ENCODE results near the gene CD200R1L.

CD200R1L gene

GRCh38 chr3:112818289-112818688 is 28.4 kb downstream of the CD200R1L start:
- no peak for DNase-seq (ENCODE audit: low read depth in 3 of 3)

- no peak for DNase-seq (ENCODE audit: low read depth in 3 of 3)
Observed at GRCh38 chr3:112817797-112818196, 28.9 kb downstream of the CD200R1L start.

GRCh38 chr3:112817271-112817670 is 29.4 kb downstream of the CD200R1L start:
- no peak for DNase-seq (ENCODE audit: low read depth in 3 of 3)

- no peak for DNase-seq (ENCODE audit: low read depth in 3 of 3)
Observed at GRCh38 chr3:112815981-112816380, 30.7 kb downstream of the CD200R1L start.

- DNase-seq (ENCODE audit: low read depth in 3 of 3) = no peak
Observed at GRCh38 chr3:112814266-112814665, 32.4 kb downstream of the CD200R1L start.

- DNase-seq (ENCODE audit: low read depth in 3 of 3) = no peak
Observed at GRCh38 chr3:112813723-112814171, 32.9 kb downstream of the CD200R1L start.

- DNase-seq (ENCODE audit: low read depth in 3 of 3) = no peak
Observed at GRCh38 chr3:112813016-112813415, 33.6 kb downstream of the CD200R1L start.

- DNase-seq (ENCODE audit: low read depth in 3 of 3) = no peak
Observed at GRCh38 chr3:112811917-112812660, 34.6 kb downstream of the CD200R1L start.

GRCh38 chr3:112811131-112811884 is 35.4 kb downstream of the CD200R1L start:
- no peak for DNase-seq (ENCODE audit: low read depth in 3 of 3)

GRCh38 chr3:112810561-112810960 is 36.1 kb downstream of the CD200R1L start:
- DNase-seq (ENCODE audit: low read depth in 3 of 3) = no peak

GRCh38 chr3:112808136-112808535 is 38.5 kb downstream of the CD200R1L start:
- DNase-seq (ENCODE audit: low read depth in 3 of 3) = no peak

- no peak for DNase-seq (ENCODE audit: low read depth in 3 of 3)
Observed at GRCh38 chr3:112807685-112808084, 39.0 kb downstream of the CD200R1L start.

- DNase-seq (ENCODE audit: low read depth in 3 of 3) = no peak
Observed at GRCh38 chr3:112806903-112807302, 39.8 kb downstream of the CD200R1L start.

GRCh38 chr3:112805126-112805525 is 41.5 kb downstream of the CD200R1L start:
- DNase-seq (ENCODE audit: low read depth in 3 of 3) = no peak

GRCh38 chr3:112804021-112804420 is 42.6 kb downstream of the CD200R1L start:
- DNase-seq (ENCODE audit: low read depth in 3 of 3) = no peak

- no peak for DNase-seq (ENCODE audit: low read depth in 3 of 3)
Observed at GRCh38 chr3:112803467-112803866, 43.2 kb downstream of the CD200R1L start.

GRCh38 chr3:112802338-112802737 is 44.3 kb downstream of the CD200R1L start:
- no peak for DNase-seq (ENCODE audit: low read depth in 3 of 3)

- no peak for DNase-seq (ENCODE audit: low read depth in 3 of 3)
Observed at GRCh38 chr3:112799946-112800345, 46.7 kb downstream of the CD200R1L start.

- no peak for DNase-seq (ENCODE audit: low read depth in 3 of 3)
Observed at GRCh38 chr3:112794622-112795172, 52.0 kb downstream of the CD200R1L start.

- no peak for DNase-seq (ENCODE audit: low read depth in 3 of 3)
Observed at GRCh38 chr3:112793326-112794081, 53.2 kb downstream of the CD200R1L start.

- DNase-seq (ENCODE audit: low read depth in 3 of 3) = no peak
Observed at GRCh38 chr3:112791736-112792135, 54.9 kb downstream of the CD200R1L start.

GRCh38 chr3:112789787-112790186 is 56.9 kb downstream of the CD200R1L start:
- DNase-seq (ENCODE audit: low read depth in 3 of 3) = no peak

Measured in stimulated activated CD4-positive, alpha-beta T cell treated with anti-CD3 and anti-CD28 coated beads, TNF-alpha, amount 100 ng/mL, for 48 hours (primary cell).